Astrocyte of the cerebellum (primary cell): ENCODE measurements around the gene TPX2.

ENCODE experiments used
- DNase-seq: peaks from one replicate; pipeline ENCODE4 v3.0.0-alpha.2; 2011; ENCODE audit warnings: low read depth
- H3K4me3 ChIP-seq: 2 replicates; pipeline ENCODE4 v1.5.1; 2011; ENCODE audit warnings: mild to moderate bottlenecking, low read depth, low read length, moderate library complexity
- CTCF ChIP-seq: IDR thresholded peaks from 2 replicates; pipeline ENCODE4 v1.5.1; 2012; ENCODE audit warnings: low read length, low read depth, moderate library complexity, mild to moderate bottlenecking; ENCODE audit errors: missing control alignments
- in situ Hi-C: cut with HindIII; loops from 2 replicates; pipeline ENCODE4 v1.10.0; 2017; ENCODE audit warnings: low sequenced_read_pairs

Gene TPX2

GRCh38 chr20:31844737-31845299 is 105.7 kb downstream of the TPX2 start:
- in situ Hi-C loops = loop anchor here (10.0 kb wide), 1 partner anchor 240 kb away; no protein-coding TSS in a partner anchor
- DNase-seq = no peak
- no peak for TF ChIP-seq CTCF
- H3K4me3 ChIP-seq = no peak overlapping the region

GRCh38 chr20:31845300-31845863 is 106.3 kb downstream of the TPX2 start, which contains the start of gene FOXS1:
Gene FOXS1, minus strand, starts transcription at chr20:31845604. Its CDS starts 62 bp downstream, at chr20:31845542.
- H3K4me3 ChIP-seq = no peak within 1 kb of the TSS
- TF ChIP-seq CTCF = no peak
- in situ Hi-C loops = loop anchor here (10.0 kb wide), 1 partner anchor 239 kb away; no protein-coding TSS in a partner anchor
- DNase-seq = no peak

GRCh38 chr20:31846793-31847138 is 107.7 kb downstream of the TPX2 start:
- in situ Hi-C loops = loop anchor here (10.0 kb wide), 1 partner anchor 238 kb away; no protein-coding TSS in a partner anchor
- no peak for DNase-seq
- H3K4me3 ChIP-seq = no peak overlapping the region
- no peak for TF ChIP-seq CTCF

GRCh38 chr20:31848088-31848999 is 109.3 kb downstream of the TPX2 start:
- in situ Hi-C loops = loop anchor here (10.0 kb wide), 1 partner anchor 236 kb away; no protein-coding TSS in a partner anchor
- TF ChIP-seq CTCF = no peak
- H3K4me3 ChIP-seq = no peak overlapping the region
- no peak for DNase-seq

- no peak overlapping the region for H3K4me3 ChIP-seq
- no peak for DNase-seq
- TF ChIP-seq CTCF = no peak
- in situ Hi-C loops = loop anchor here (10.0 kb wide), 1 partner anchor 235 kb away; no protein-coding TSS in a partner anchor
Observed at GRCh38 chr20:31849306-31849930, 110.3 kb downstream of the TPX2 start.
